ENCODE measurements around the gene SPOCK3. TPM values are rescaled to one million over a fixed set of nuclear protein-coding genes. Genes with fewer than 3 reads are reported as not detected.

SPOCK3 gene
- polyA plus RNA-seq, 3 donors, result 0.31 to 1.9 (median 1.2) TPM

GRCh38 chr4:166839615-166840251, 394.6 kb downstream of the SPOCK3 start:
- Histone ChIP-seq H3K4me2 (replicated peaks; ENCODE audit: extremely low read depth, low read length, poor library complexity, severe bottlenecking) (no peak overlapping the region), H4K20me1 (ENCODE audit: insufficient read depth, low read length) (no peaks in the 10 kb centered on the region), H3K9ac (ENCODE audit: insufficient read depth, low read length, poor library complexity, severe bottlenecking) (no peak overlapping the region), H3K4me1 (ENCODE audit: control insufficient read depth in 1 of 2, insufficient read depth in 2 of 2, low read length in 2 of 2) (no peaks in the 10 kb centered on the region), H3K27ac (ENCODE audit: low read depth in 1 of 2, low read length in 2 of 2) (no peak overlapping the region), H3K4me3 (replicated peaks in 1 of 3; ENCODE audit: low read depth in 2 of 3, low read length in 3 of 3) (no peak overlapping the region), H3K36me3 (replicated peaks in 1 of 2; ENCODE audit: control insufficient read depth in 1 of 2, insufficient read depth in 2 of 2, low read length in 2 of 2) (no peaks in the 10 kb centered on the region), H3K27me3 (ENCODE audit: control insufficient read depth in 2 of 2, insufficient read depth in 2 of 2, low read length in 2 of 2) (no peaks in the 10 kb centered on the region), H3K9me3 (replicated peaks in 1 of 2; ENCODE audit: control insufficient read depth in 1 of 2, insufficient read depth in 1 of 2, low read length in 2 of 2) (peaks cover 32 to 39% of the 10 kb centered on the region in 2 donors), H2AFZ (ENCODE audit: insufficient read depth, low read depth, low read length, poor library complexity, severe bottlenecking) (no peak overlapping the region), H3K79me2 (ENCODE audit: insufficient read depth, low read length) (no peaks in the 10 kb centered on the region)
- Mint-ChIP-seq H3K27me3 (ENCODE audit: low read depth in 3 of 3) (no peaks in the 10 kb centered on the region), H3K9me3 (peaks cover 7 to 31% (median 14%) of the 10 kb centered on the region in 7 donors), H3K4me3 (no peak overlapping the region), H3K36me3 (no peaks in the 10 kb centered on the region), H3K4me1 (no peaks in the 10 kb centered on the region), H3K27ac (no peak overlapping the region)
- DNase-seq, result no peak
- intact Hi-C loops (cut with micrococcal nuclease), result no loop called here
- WGBS (ENCODE audit: insufficient coverage), result 100% methylated on average over 1 of the region's 4 CpGs
- TF ChIP-seq CTCF (IDR thresholded peaks at IDR 0.05), result no peak

- Histone ChIP-seq H3K79me2 (ENCODE audit: insufficient read depth, low read length) (no peaks in the 10 kb centered on the region), H4K20me1 (ENCODE audit: insufficient read depth, low read length) (no peaks in the 10 kb centered on the region), H3K4me2 (replicated peaks; ENCODE audit: extremely low read depth, low read length, poor library complexity, severe bottlenecking) (no peak overlapping the region), H3K27me3 (ENCODE audit: control insufficient read depth in 2 of 2, insufficient read depth in 2 of 2, low read length in 2 of 2) (no peaks in the 10 kb centered on the region), H3K4me1 (ENCODE audit: control insufficient read depth in 1 of 2, insufficient read depth in 2 of 2, low read length in 2 of 2) (no peaks in the 10 kb centered on the region), H3K27ac (ENCODE audit: low read depth in 1 of 2, low read length in 2 of 2) (no peak overlapping the region), H3K4me3 (replicated peaks in 1 of 3; ENCODE audit: low read depth in 2 of 3, low read length in 3 of 3) (no peak overlapping the region), H2AFZ (ENCODE audit: insufficient read depth, low read depth, low read length, poor library complexity, severe bottlenecking) (no peak overlapping the region), H3K9me3 (replicated peaks in 1 of 2; ENCODE audit: control insufficient read depth in 1 of 2, insufficient read depth in 1 of 2, low read length in 2 of 2) (peaks cover 31 to 39% of the 10 kb centered on the region in 2 donors), H3K9ac (ENCODE audit: insufficient read depth, low read length, poor library complexity, severe bottlenecking) (no peak overlapping the region), H3K36me3 (replicated peaks in 1 of 2; ENCODE audit: control insufficient read depth in 1 of 2, insufficient read depth in 2 of 2, low read length in 2 of 2) (no peaks in the 10 kb centered on the region)
- Mint-ChIP-seq H3K27me3 (ENCODE audit: low read depth in 3 of 3) (no peaks in the 10 kb centered on the region), H3K4me3 (no peak overlapping the region), H3K36me3 (no peaks in the 10 kb centered on the region), H3K4me1 (no peaks in the 10 kb centered on the region), H3K27ac (no peak overlapping the region), H3K9me3 (peaks cover 9 to 31% (median 14%) of the 10 kb centered on the region in 7 donors)
- TF ChIP-seq CTCF (IDR thresholded peaks at IDR 0.05), result no peak
- no CpG with 5 or more reads among the region's 1 CpG for WGBS (ENCODE audit: insufficient coverage)
- DNase-seq, result no peak
- intact Hi-C loops (cut with micrococcal nuclease), result no loop called here
These were observed 395.2 kb downstream of the SPOCK3 start for GRCh38 chr4:166838975-166839614.

Data from CD14-positive monocyte (primary cell).